A673 (cell line): Measurements from ENCODE around the gene JAKMIP1. TPM values are rescaled to one million over a fixed set of nuclear protein-coding genes. Genes with fewer than 3 reads are reported as not detected.

Source experiments
- BruUV-seq: library from RNA; stranded (reverse); fragments of 400-500 nt; replicated peaks from 2 replicates; lab custom pipeline; 2021; lab: Mats Ljungman, UMichigan
- CTCF ChIA-PET: fragments of 300-600 bp; sonication (Branson Sonifier 250); formaldehyde crosslinking; loops from one replicate; lab custom pipeline; 2022; ENCODE audit warnings: antibody characterized with exemption; lab: Charles Lee
- POLR2A ChIA-PET: fragments of 300-600 bp; sonication (Branson Sonifier 250); formaldehyde crosslinking; loops from one replicate; lab custom pipeline; 2022; ENCODE audit warnings: antibody characterized with exemption; ENCODE audit not compliant: low non-redundant PET; lab: Charles Lee
- DNase-seq: peaks from one replicate; pipeline ENCODE4 v3.0.0-alpha.2; 2015; ENCODE audit warnings: low spot score
- H3K27ac ChIP-seq: fragments of 200-600 bp; sonication (generic); 2 replicates; pipeline ENCODE4 v1.5.1; 2016; ENCODE audit warnings: mixed run types, low read depth, mild to moderate bottlenecking, mixed read lengths, antibody characterized with exemption, low read length; ENCODE audit not compliant: poor library complexity, severe bottlenecking
- H3K27me3 ChIP-seq: fragments of 200-600 bp; sonication (generic); replicated peaks from 2 replicates; pipeline ENCODE4 v1.6.1; 2017; ENCODE audit warnings: mixed run types, low read depth, mild to moderate bottlenecking, mixed read lengths, antibody characterized with exemption, low read length; ENCODE audit not compliant: insufficient read depth, poor library complexity
- H3K36me3 ChIP-seq: fragments of 200-600 bp; sonication (generic); 2 replicates; pipeline ENCODE4 v1.6.1; 2016; ENCODE audit warnings: mixed run types, mild to moderate bottlenecking, mixed read lengths, antibody characterized with exemption, low read length; ENCODE audit not compliant: insufficient read depth, poor library complexity, severe bottlenecking
- H3K4me1 ChIP-seq: fragments of 200-600 bp; sonication (generic); 2 replicates; pipeline ENCODE4 v1.6.1; 2017; ENCODE audit warnings: mixed run types, mild to moderate bottlenecking, mixed read lengths, antibody characterized with exemption, low read length; ENCODE audit not compliant: insufficient read depth, poor library complexity, severe bottlenecking
- H3K4me3 ChIP-seq: fragments of 200-600 bp; sonication (generic); 2 replicates; pipeline ENCODE4 v1.5.1; 2016; ENCODE audit warnings: low read depth, mixed run types, mild to moderate bottlenecking, mixed read lengths, low read length; ENCODE audit not compliant: poor library complexity, severe bottlenecking
- H3K9me3 ChIP-seq: fragments of 200-600 bp; sonication (generic); 2 replicates; pipeline ENCODE4 v1.6.1; 2016; ENCODE audit warnings: mixed run types, low read depth, mild to moderate bottlenecking, mixed read lengths, antibody characterized with exemption, low read length; ENCODE audit not compliant: poor library complexity, severe bottlenecking
- CTCF ChIP-seq: fragments of 300-800, 200-600 bp; sonication (generic); conservative IDR thresholded peaks from 2 replicates; pipeline ENCODE4 v1.5.1; 2017; ENCODE audit warnings: low read depth, mild to moderate bottlenecking, antibody characterized with exemption, low read length, moderate library complexity, mixed read lengths
- EZH2 ChIP-seq: fragments of 200-600 bp; sonication (generic); IDR thresholded peaks from 2 replicates; pipeline ENCODE4 v1.6.1; 2017; ENCODE audit warnings: borderline replicate concordance, low read depth, mild to moderate bottlenecking, mixed read lengths, antibody characterized with exemption, low read length; ENCODE audit not compliant: poor library complexity, severe bottlenecking
- intact Hi-C: fragments of 100-400 bp; cut with micrococcal nuclease; formaldehyde crosslinking; loops from one replicate; pipeline ENCODE4 v1.10.0; 2022; ENCODE audit not compliant: unreplicated experiment
- total RNA-seq: library from RNA; stranded (reverse); gene quantifications from 2 replicates; pipeline ENCODE4 v1.2.3, GENCODE V29; 2021

JAKMIP1 gene
- total RNA-seq, 1 experiment from 2014 or later: not detected

GRCh38 chr4:6194458-6195195 is 5.7 kb downstream of the JAKMIP1 start:
- peaks cover 66% of the 10 kb centered on the region for H3K27me3 ChIP-seq
- H3K9me3 ChIP-seq: no peaks in the 10 kb centered on the region
- H3K27ac ChIP-seq: no peak overlapping the region
- no peak overlapping the region for H3K4me3 ChIP-seq
- DNase-seq: no peak
- H3K4me1 ChIP-seq: no peaks in the 10 kb centered on the region
- ChIA-PET CTCF (no interaction called here), POLR2A (no interaction called here)
- TF ChIP-seq EZH2 (no peak), CTCF (no peak)
- intact Hi-C loops: no loop called here
- no TSS peak for BruUV-seq
- no peaks in the 10 kb centered on the region for H3K36me3 ChIP-seq

DNA sequence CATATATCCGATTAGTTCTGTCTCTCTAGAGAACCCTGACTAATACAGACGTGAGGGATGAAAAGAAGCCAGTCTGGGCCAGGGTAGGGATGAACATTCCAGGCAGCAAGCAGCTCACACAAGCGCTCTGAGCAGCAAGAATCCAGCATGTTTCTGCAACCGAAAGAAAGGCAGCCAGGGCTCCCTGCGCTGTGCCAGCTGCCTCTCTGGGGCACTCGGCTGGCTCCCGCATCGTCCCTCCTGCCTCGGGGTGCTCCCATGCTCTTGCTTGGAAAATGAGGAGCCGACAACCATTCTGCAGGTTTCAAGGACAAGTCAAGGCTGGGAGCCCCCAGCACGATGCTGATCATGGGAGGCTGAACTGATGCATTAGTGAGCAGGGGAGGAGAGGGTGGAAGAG is 7.0 kb downstream of the JAKMIP1 start:
- peaks cover 53% of the 10 kb centered on the region for H3K27me3 ChIP-seq
- no peaks in the 10 kb centered on the region for H3K4me1 ChIP-seq
- H3K36me3 ChIP-seq: no peaks in the 10 kb centered on the region
- H3K4me3 ChIP-seq: no peak overlapping the region
- ChIA-PET CTCF (no interaction called here), POLR2A (no interaction called here)
- no TSS peak for BruUV-seq
- no peak overlapping the region for H3K27ac ChIP-seq
- TF ChIP-seq CTCF (no peak), EZH2 (no peak)
- intact Hi-C loops: no loop called here
- no peak for DNase-seq
- H3K9me3 ChIP-seq: no peaks in the 10 kb centered on the region

DNA sequence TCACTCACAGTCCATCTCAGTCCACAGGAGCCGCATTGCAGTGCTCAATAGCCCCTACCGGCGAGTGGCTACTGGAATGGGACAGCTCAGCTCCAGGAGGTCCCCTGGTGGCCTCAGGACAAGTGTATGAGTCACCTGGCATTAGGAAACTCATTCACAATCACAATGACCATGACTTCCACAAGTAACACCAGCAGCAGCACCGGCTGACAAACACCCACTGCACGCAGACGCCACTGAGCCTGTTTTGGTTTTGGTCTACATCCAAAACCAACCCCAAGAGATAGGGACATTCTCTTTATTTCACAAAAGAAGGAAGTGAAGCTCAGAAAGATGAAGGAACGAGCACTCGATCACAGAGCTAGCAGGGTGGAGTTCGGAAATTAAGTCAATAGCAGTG is 8.1 kb downstream of the JAKMIP1 start:
- no peak for DNase-seq
- intact Hi-C loops: no loop called here
- CTCF ChIA-PET: no interaction called here
- Histone ChIP-seq H3K9me3 (no peaks in the 10 kb centered on the region), H3K4me1 (no peaks in the 10 kb centered on the region), H3K27ac (no peak overlapping the region), H3K4me3 (no peak overlapping the region), H3K36me3 (no peaks in the 10 kb centered on the region), H3K27me3 (peaks cover 50% of the 10 kb centered on the region)
- POLR2A ChIA-PET: no interaction called here
- TF ChIP-seq CTCF: no peak
- no peak for TF ChIP-seq EZH2
- BruUV-seq: no TSS peak
